Globus pallidus (tissue), 1 donor: ENCODE data around the gene NRN1.
"Not testable (repeated sequence)": the region's sequence is repeated elsewhere in the genome, so short reads cannot be mapped to it uniquely, and the experiment has no call there.

Source experiments
- DNase-seq: peaks from one replicate; pipeline ENCODE4 v3.0.0-alpha.2; 2015; ENCODE audit warnings: low spot score

The NRN1 gene

GRCh38 chr6:5981126-5982026 lies 25.3 kb downstream of the NRN1 start:
- no peak for DNase-seq

GRCh38 chr6:5979650-5980420 lies 26.9 kb downstream of the NRN1 start:
- no peak for DNase-seq

GRCh38 chr6:5976811-5977210 lies 29.9 kb downstream of the NRN1 start:
- DNase-seq, result no peak

- no peak for DNase-seq
Observed at GRCh38 chr6:5968817-5969734, 37.6 kb downstream of the NRN1 start.

- not testable (repeated sequence) for DNase-seq
Observed at GRCh38 chr6:5968036-5968435, 38.7 kb downstream of the NRN1 start.

GRCh38 chr6:5967594-5967993 lies 39.1 kb downstream of the NRN1 start:
- no peak for DNase-seq

- no peak for DNase-seq
Observed at GRCh38 chr6:5962794-5963193, 43.9 kb downstream of the NRN1 start.

- no peak for DNase-seq
Observed at GRCh38 chr6:5961836-5962235, 44.9 kb downstream of the NRN1 start.

- no peak for DNase-seq
Observed at GRCh38 chr6:5960456-5960855, 46.3 kb downstream of the NRN1 start.

GRCh38 chr6:5958921-5959320 lies 47.8 kb downstream of the NRN1 start:
- DNase-seq, result no peak

GRCh38 chr6:5956939-5957338 lies 49.8 kb downstream of the NRN1 start:
- DNase-seq, result no peak

- no peak for DNase-seq
Observed at GRCh38 chr6:5950361-5950785, 56.4 kb downstream of the NRN1 start.
